ENCODE data around the gene MAST4.

MAST4 gene

GRCh38 chr5:67206461-67206860 lies 610.3 kb downstream of the MAST4 start:
- CTCF ChIA-PET: interaction anchor here (0.9 to 7.8 kb wide), 6 partner anchors 9 to 217 kb away, joined by 3 to 161 read pairs (median 8); no protein-coding TSS in a partner anchor
- Mint-ChIP-seq H3K4me3 (peak overlapping the region; percentile 21), H3K4me1 (peaks cover 89% of the 10 kb centered on the region)

GRCh38 chr5:67206929-67207328 lies 610.7 kb downstream of the MAST4 start:
- DNase-seq: peak; percentile 94
- Mint-ChIP-seq H3K4me1 (peaks cover 85% of the 10 kb centered on the region), H3K27ac (peak overlapping the region; percentile 93), H3K36me3 (peaks cover 26% of the 10 kb centered on the region), H3K9me3 (peaks cover 3% of the 10 kb centered on the region), H3K4me3 (peak overlapping the region; percentile 19), H3K27me3 (no peaks in the 10 kb centered on the region)
- CTCF ChIA-PET: interaction anchor here (0.9 to 7.8 kb wide), 9 partner anchors 9 to 218 kb away, joined by 3 to 161 read pairs (median 7); no protein-coding TSS in a partner anchor

More at GRCh38 chr5:67206461-67206860, 610.3 kb downstream of the MAST4 start:
- peaks cover 29% of the 10 kb centered on the region for H3K36me3 Mint-ChIP-seq
- H3K9me3 Mint-ChIP-seq: peaks cover 3% of the 10 kb centered on the region
- no peaks in the 10 kb centered on the region for H3K27me3 Mint-ChIP-seq
- H3K27ac Mint-ChIP-seq: peak overlapping the region; percentile 93
- no peak for DNase-seq

GRCh38 chr5:67208403-67208802 lies 612.2 kb downstream of the MAST4 start:
- no peaks in the 10 kb centered on the region for H3K27me3 Mint-ChIP-seq
- no peaks in the 10 kb centered on the region for H3K9me3 Mint-ChIP-seq
- DNase-seq: no peak
- H3K27ac Mint-ChIP-seq: peak overlapping the region; percentile 93
- H3K4me3 Mint-ChIP-seq: no peak overlapping the region
- peaks cover 73% of the 10 kb centered on the region for H3K4me1 Mint-ChIP-seq
- H3K36me3 Mint-ChIP-seq: peaks cover 21% of the 10 kb centered on the region
- CTCF ChIA-PET: interaction anchor here (0.9 to 7.8 kb wide), 12 partner anchors 9 to 902 kb away, joined by 3 to 161 read pairs (median 4); no protein-coding TSS in a partner anchor

GRCh38 chr5:67209141-67209771 lies 613.1 kb downstream of the MAST4 start:
- CTCF ChIA-PET: interaction anchor here (0.6 to 7.8 kb wide), 10 partner anchors 8 to 1043 kb away, joined by 3 to 161 read pairs (median 4); no protein-coding TSS in a partner anchor
- peak overlapping the region; percentile 70 for H3K27ac Mint-ChIP-seq
- peaks cover 22% of the 10 kb centered on the region for H3K36me3 Mint-ChIP-seq
- H3K27me3 Mint-ChIP-seq: no peaks in the 10 kb centered on the region
- no peaks in the 10 kb centered on the region for H3K9me3 Mint-ChIP-seq
- DNase-seq: peak; percentile 72
- H3K4me3 Mint-ChIP-seq: no peak overlapping the region
- H3K4me1 Mint-ChIP-seq: peaks cover 71% of the 10 kb centered on the region

GRCh38 chr5:67211926-67212325 lies 615.7 kb downstream of the MAST4 start:
- no peak for DNase-seq
- Mint-ChIP-seq H3K27ac (no peak overlapping the region), H3K36me3 (peaks cover 10% of the 10 kb centered on the region), H3K9me3 (no peaks in the 10 kb centered on the region), H3K4me1 (peaks cover 71% of the 10 kb centered on the region), H3K27me3 (no peaks in the 10 kb centered on the region), H3K4me3 (no peak overlapping the region)
- CTCF ChIA-PET: interaction anchor here (0.9 to 7.8 kb wide), 2 partner anchors 46 to 127 kb away, joined by 3 to 161 read pairs; no protein-coding TSS in a partner anchor

GRCh38 chr5:67214036-67214435 lies 617.8 kb downstream of the MAST4 start:
- Mint-ChIP-seq H3K4me1 (peaks cover 68% of the 10 kb centered on the region), H3K9me3 (peaks cover 3% of the 10 kb centered on the region), H3K36me3 (peaks cover 24% of the 10 kb centered on the region), H3K4me3 (no peak overlapping the region), H3K27ac (peak overlapping the region; percentile 74), H3K27me3 (no peaks in the 10 kb centered on the region)
- CTCF ChIA-PET: interaction anchor here (1.2 to 2.8 kb wide), 6 partner anchors 47 to 225 kb away, joined by 3 to 14 read pairs (median 4); no protein-coding TSS in a partner anchor
- no peak for DNase-seq

GRCh38 chr5:67214707-67215447 lies 618.7 kb downstream of the MAST4 start:
- no peak overlapping the region for H3K4me3 Mint-ChIP-seq
- CTCF ChIA-PET: interaction anchor here (1.4 to 2.8 kb wide), 7 partner anchors 8 to 226 kb away, joined by 3 to 14 read pairs (median 5); no protein-coding TSS in a partner anchor
- H3K36me3 Mint-ChIP-seq: peaks cover 28% of the 10 kb centered on the region
- no peaks in the 10 kb centered on the region for H3K27me3 Mint-ChIP-seq
- DNase-seq: no peak
- H3K9me3 Mint-ChIP-seq: peaks cover 8% of the 10 kb centered on the region
- peaks cover 64% of the 10 kb centered on the region for H3K4me1 Mint-ChIP-seq
- H3K27ac Mint-ChIP-seq: peak overlapping the region; percentile 98

- peaks cover 9% of the 10 kb centered on the region for H3K9me3 Mint-ChIP-seq
Measured at GRCh38 chr5:67215519-67216471, 619.6 kb downstream of the MAST4 start.

GRCh38 chr5:67216564-67216963 lies 620.4 kb downstream of the MAST4 start:
- H3K27me3 Mint-ChIP-seq: no peaks in the 10 kb centered on the region
- CTCF ChIA-PET: interaction anchor here (1.0 to 2.3 kb wide), 3 partner anchors 9 to 28 kb away, joined by 4 to 9 read pairs (median 5); no protein-coding TSS in a partner anchor

More at GRCh38 chr5:67215519-67216471, 619.6 kb downstream of the MAST4 start:
- DNase-seq: peak; percentile 88
- Mint-ChIP-seq H3K36me3 (peaks cover 32% of the 10 kb centered on the region), H3K4me1 (peaks cover 65% of the 10 kb centered on the region), H3K27ac (peak overlapping the region; percentile 98), H3K4me3 (peak overlapping the region; percentile 53), H3K27me3 (no peaks in the 10 kb centered on the region)
- CTCF ChIA-PET: interaction anchor here (1.0 to 2.8 kb wide), 7 partner anchors 9 to 60 kb away, joined by 3 to 14 read pairs (median 5); no protein-coding TSS in a partner anchor

More at GRCh38 chr5:67216564-67216963, 620.4 kb downstream of the MAST4 start:
- Mint-ChIP-seq H3K9me3 (peaks cover 9% of the 10 kb centered on the region), H3K4me3 (peak overlapping the region; percentile 53), H3K4me1 (peaks cover 71% of the 10 kb centered on the region), H3K27ac (peak overlapping the region; percentile 98), H3K36me3 (peaks cover 32% of the 10 kb centered on the region)
- no peak for DNase-seq

Measured in activated naive CD4-positive, alpha-beta T cell treated with anti-CD3 and anti-CD28 coated beads, Interleukin-2, amount 10 ng/mL, durations not matched to agents 7 days and 5 days (primary cell).